HepG2 (cell line): Measurements from ENCODE around the gene PRKACA. TPM values are rescaled to one million over a fixed set of nuclear protein-coding genes. Genes with fewer than 3 reads are reported as not detected.

Experiments used
- GTF3A ChIP-seq: sonication (generic); formaldehyde crosslinking; conservative IDR thresholded peaks from 2 replicates; pipeline ENCODE4 v1.4.0; 2020; ENCODE audit warnings: mild to moderate bottlenecking, missing genetic modification reagents
- MED1 ChIP-seq: sonication (generic); formaldehyde crosslinking; IDR thresholded peaks from 2 replicates; pipeline ENCODE4 v1.4.0; 2020; ENCODE audit warnings: missing genetic modification reagents
- ZC3H4 ChIP-seq: sonication (generic); formaldehyde crosslinking; IDR thresholded peaks from 2 replicates; pipeline ENCODE4 v1.4.0; 2020; ENCODE audit warnings: missing genetic modification reagents, borderline replicate concordance
- ZFY ChIP-seq: sonication (generic); formaldehyde crosslinking; IDR thresholded peaks from 2 replicates; pipeline ENCODE4 v1.4.0; 2020; ENCODE audit warnings: missing genetic modification reagents
- ZNF331 ChIP-seq: sonication (generic); formaldehyde crosslinking; IDR thresholded peaks from 2 replicates; pipeline ENCODE4 v1.4.0; 2020; ENCODE audit warnings: missing genetic modification reagents
- ZNF432 ChIP-seq: sonication (generic); formaldehyde crosslinking; IDR thresholded peaks from 2 replicates; pipeline ENCODE4 v1.5.0; 2020; ENCODE audit warnings: missing genetic modification reagents, mild to moderate bottlenecking, borderline replicate concordance
- ZNF670 ChIP-seq: sonication (generic); formaldehyde crosslinking; IDR thresholded peaks from 2 replicates; pipeline ENCODE4 v1.8.0; 2022; ENCODE audit warnings: mild to moderate bottlenecking, missing genetic modification reagents, borderline replicate concordance
- polyA plus RNA-seq, 8 experiments: library from polyadenylated mRNA; depleted of rRNA in 3 of 8; stranded (reverse) in 7 of 8; unstranded in 1 of 8; fragments of >200 nt; fragmentation: Illumina TruSeq in 4 of 8; extraction: Trizol in 4 of 8; gene quantifications; 2 replicates each; pipeline versions ENCODE4 v1.2.1 to v1.2.3, GENCODE V29; 2011 to 2016; ENCODE audit warnings: low read depth in 4 of 8, missing spikeins in 1 of 8, mixed read lengths in 1 of 8; ENCODE audit not compliant: insufficient read depth in 1 of 8
- total RNA-seq, 5 experiments: library from RNA; depleted of rRNA; stranded (reverse); fragments of >200 nt; fragmentation: Illumina TruSeq; extraction: Trizol; gene quantifications; 2 replicates each; pipeline ENCODE4 v1.2.3, GENCODE V29; 2016; ENCODE audit warnings: low read depth in 1 of 5
- TF ChIP-seq, protein P1 (sequence below): sonication (generic); formaldehyde crosslinking; IDR thresholded peaks from one replicate; pipeline ENCODE4 v1.5.1; 2020; ENCODE audit warnings: mild to moderate bottlenecking, missing genetic modification reagents; ENCODE audit errors: not compliant biosample characterization
- TF ChIP-seq, protein P2 (sequence below): sonication (generic); formaldehyde crosslinking; IDR thresholded peaks from 2 replicates; pipeline ENCODE4 v1.8.1; 2023; ENCODE audit warnings: mild to moderate bottlenecking, inconsistent platforms, moderate library complexity, missing genetic modification reagents, borderline replicate concordance
- TF ChIP-seq, protein P3 (sequence below): sonication (generic); formaldehyde crosslinking; IDR thresholded peaks from 2 replicates; pipeline ENCODE4 v1.4.0; 2020; ENCODE audit warnings: low read depth, mild to moderate bottlenecking, missing genetic modification reagents
- TF ChIP-seq, protein P4 (sequence below): sonication (generic); formaldehyde crosslinking; IDR thresholded peaks from 2 replicates; pipeline ENCODE4 v1.5.1; 2020; ENCODE audit warnings: missing genetic modification reagents, mild to moderate bottlenecking, borderline replicate concordance
- TF ChIP-seq, protein P5 (sequence below): sonication (generic); formaldehyde crosslinking; conservative IDR thresholded peaks from 2 replicates; pipeline ENCODE4 v1.8.0; 2022; ENCODE audit warnings: mild to moderate bottlenecking, moderate library complexity, missing genetic modification reagents

PRKACA gene
- total and polyA plus RNA-seq, 2 of the 13 experiments (the other 11 are each of a cell fraction or from before 2014, with no cell fraction given) = 11.0 to 18.2 TPM

DNA sequence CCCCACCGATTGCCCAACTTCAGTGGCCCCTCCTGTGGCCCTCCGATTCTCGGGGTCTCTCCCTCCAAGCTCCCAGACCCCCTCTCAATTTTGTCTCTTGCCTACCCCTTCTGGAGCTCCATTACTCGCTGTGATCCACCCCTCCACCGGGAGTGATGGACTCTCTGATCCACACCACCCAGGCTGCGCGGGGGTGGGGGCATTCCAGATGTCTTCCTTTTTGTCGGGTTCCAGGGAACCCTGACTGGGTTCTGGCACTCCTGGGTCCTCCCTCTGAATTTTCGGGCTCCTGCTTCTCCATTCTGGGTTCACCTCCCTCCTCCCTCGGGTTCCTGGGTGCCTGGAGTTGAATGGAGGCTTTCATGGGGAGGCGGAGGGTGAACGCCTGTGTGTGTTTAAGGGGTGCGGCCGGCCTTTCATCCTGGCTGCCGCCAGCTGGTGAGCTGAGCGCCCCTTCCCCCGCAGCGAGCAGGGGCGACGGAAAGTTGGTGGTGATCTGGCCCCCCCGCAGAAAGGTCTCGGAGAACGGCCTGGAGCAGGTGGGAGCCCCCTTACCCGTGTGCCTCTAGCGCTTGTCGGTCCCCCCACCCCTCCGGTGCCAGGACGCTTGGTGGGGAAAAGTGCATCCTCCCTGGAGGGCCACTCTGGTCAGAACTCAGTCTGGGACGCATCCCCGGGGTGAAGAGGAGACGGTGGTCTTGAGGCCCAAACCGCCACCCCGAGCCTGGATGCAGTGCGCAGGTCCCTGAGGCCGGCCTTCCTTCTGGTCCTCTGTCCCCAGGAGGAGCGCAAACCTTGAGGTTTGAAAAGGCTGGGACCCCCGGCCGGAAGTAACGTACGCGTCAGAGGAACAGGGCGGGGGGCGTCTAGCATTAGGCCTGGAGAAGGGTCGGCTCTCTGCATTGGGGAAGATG lies 43.4 kb downstream of the PRKACA start (continued):
- TF ChIP-seq, protein P1, sequence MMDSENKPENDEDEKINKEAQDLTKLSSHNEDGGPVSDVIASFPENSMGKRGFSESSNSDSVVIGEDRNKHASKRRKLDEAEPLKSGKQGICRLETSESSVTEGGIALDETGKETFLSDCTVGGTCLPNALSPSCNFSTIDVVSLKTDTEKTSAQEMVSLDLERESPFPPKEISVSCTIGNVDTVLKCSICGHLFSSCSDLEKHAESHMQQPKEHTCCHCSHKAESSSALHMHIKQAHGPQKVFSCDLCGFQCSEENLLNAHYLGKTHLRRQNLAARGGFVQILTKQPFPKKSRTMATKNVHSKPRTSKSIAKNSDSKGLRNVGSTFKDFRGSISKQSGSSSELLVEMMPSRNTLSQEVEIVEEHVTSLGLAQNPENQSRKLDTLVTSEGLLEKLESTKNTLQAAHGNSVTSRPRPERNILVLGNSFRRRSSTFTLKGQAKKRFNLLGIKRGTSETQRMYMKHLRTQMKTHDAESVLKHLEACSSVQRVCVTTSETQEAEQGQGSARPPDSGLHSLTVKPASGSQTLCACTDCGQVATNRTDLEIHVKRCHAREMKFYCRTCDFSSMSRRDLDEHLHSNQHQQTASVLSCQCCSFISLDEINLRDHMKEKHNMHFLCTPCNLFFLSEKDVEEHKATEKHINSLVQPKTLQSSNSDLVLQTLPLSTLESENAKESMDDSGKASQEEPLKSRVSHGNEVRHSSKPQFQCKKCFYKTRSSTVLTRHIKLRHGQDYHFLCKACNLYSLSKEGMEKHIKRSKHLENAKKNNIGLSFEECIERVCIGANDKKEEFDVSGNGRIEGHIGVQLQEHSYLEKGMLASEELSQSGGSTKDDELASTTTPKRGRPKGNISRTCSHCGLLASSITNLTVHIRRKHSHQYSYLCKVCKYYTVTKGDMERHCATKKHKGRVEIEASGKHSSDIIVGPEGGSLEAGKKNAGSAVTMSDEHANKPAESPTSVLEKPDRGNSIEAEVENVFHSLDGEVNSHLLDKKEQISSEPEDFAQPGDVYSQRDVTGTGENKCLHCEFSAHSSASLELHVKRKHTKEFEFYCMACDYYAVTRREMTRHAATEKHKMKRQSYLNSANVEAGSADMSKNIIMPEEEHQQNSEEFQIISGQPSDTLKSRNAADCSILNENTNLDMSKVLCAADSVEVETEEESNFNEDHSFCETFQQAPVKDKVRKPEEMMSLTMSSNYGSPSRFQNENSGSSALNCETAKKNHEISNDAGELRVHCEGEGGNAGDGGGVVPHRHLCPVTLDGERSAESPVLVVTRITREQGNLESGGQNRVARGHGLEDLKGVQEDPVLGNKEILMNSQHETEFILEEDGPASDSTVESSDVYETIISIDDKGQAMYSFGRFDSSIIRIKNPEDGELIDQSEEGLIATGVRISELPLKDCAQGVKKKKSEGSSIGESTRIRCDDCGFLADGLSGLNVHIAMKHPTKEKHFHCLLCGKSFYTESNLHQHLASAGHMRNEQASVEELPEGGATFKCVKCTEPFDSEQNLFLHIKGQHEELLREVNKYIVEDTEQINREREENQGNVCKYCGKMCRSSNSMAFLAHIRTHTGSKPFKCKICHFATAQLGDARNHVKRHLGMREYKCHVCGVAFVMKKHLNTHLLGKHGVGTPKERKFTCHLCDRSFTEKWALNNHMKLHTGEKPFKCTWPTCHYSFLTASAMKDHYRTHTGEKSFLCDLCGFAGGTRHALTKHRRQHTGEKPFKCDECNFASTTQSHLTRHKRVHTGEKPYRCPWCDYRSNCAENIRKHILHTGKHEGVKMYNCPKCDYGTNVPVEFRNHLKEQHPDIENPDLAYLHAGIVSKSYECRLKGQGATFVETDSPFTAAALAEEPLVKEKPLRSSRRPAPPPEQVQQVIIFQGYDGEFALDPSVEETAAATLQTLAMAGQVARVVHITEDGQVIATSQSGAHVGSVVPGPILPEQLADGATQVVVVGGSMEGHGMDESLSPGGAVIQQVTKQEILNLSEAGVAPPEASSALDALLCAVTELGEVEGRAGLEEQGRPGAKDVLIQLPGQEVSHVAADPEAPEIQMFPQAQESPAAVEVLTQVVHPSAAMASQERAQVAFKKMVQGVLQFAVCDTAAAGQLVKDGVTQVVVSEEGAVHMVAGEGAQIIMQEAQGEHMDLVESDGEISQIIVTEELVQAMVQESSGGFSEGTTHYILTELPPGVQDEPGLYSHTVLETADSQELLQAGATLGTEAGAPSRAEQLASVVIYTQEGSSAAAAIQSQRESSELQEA = peak; percentile 54
- TF ChIP-seq MED1 (0 out of 2 replicates have a peak, but pooled peaks have one; percentile 7), ZNF331 (no peak), GTF3A (CRISPR knock-in tag) (no peak), ZFY (peak; percentile 28; the same call in 1 of the 2 replicates), ZNF432 (CRISPR knock-in tag) (no peak), ZNF670 (CRISPR knock-in tag) (0 out of 2 replicates have a peak, but pooled peaks have one; percentile 58), ZC3H4 (CRISPR knock-in tag) (no peak)
- TF ChIP-seq, protein P2, sequence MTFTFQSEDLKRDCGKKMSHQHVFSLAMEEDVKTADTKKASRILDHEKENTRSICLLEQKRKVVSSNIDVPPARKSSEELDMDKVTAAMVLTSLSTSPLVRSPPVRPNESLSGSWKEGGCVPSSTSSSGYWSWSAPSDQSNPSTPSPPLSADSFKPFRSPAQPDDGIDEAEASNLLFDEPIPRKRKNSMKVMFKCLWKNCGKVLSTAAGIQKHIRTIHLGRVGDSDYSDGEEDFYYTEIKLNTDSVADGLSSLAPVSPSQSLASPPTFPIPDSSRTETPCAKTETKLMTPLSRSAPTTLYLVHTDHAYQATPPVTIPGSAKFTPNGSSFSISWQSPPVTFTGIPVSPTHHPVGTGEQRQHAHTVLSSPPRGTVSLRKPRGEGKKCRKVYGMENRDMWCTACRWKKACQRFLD = no peak
- TF ChIP-seq, protein P3, sequence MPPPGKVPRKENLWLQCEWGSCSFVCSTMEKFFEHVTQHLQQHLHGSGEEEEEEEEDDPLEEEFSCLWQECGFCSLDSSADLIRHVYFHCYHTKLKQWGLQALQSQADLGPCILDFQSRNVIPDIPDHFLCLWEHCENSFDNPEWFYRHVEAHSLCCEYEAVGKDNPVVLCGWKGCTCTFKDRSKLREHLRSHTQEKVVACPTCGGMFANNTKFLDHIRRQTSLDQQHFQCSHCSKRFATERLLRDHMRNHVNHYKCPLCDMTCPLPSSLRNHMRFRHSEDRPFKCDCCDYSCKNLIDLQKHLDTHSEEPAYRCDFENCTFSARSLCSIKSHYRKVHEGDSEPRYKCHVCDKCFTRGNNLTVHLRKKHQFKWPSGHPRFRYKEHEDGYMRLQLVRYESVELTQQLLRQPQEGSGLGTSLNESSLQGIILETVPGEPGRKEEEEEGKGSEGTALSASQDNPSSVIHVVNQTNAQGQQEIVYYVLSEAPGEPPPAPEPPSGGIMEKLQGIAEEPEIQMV (CRISPR knock-in tag) = no peak
- TF ChIP-seq, protein P4, sequence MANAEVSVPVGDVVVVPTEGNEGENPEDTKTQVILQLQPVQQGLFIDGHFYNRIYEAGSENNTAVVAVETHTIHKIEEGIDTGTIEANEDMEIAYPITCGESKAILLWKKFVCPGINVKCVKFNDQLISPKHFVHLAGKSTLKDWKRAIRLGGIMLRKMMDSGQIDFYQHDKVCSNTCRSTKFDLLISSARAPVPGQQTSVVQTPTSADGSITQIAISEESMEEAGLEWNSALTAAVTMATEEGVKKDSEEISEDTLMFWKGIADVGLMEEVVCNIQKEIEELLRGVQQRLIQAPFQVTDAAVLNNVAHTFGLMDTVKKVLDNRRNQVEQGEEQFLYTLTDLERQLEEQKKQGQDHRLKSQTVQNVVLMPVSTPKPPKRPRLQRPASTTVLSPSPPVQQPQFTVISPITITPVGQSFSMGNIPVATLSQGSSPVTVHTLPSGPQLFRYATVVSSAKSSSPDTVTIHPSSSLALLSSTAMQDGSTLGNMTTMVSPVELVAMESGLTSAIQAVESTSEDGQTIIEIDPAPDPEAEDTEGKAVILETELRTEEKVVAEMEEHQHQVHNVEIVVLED (CRISPR knock-in tag) = no peak
- TF ChIP-seq, protein P5, sequence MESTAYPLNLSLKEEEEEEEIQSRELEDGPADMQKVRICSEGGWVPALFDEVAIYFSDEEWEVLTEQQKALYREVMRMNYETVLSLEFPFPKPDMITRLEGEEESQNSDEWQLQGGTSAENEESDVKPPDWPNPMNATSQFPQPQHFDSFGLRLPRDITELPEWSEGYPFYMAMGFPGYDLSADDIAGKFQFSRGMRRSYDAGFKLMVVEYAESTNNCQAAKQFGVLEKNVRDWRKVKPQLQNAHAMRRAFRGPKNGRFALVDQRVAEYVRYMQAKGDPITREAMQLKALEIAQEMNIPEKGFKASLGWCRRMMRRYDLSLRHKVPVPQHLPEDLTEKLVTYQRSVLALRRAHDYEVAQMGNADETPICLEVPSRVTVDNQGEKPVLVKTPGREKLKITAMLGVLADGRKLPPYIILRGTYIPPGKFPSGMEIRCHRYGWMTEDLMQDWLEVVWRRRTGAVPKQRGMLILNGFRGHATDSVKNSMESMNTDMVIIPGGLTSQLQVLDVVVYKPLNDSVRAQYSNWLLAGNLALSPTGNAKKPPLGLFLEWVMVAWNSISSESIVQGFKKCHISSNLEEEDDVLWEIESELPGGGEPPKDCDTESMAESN (CRISPR knock-in tag) = 0 out of 2 replicates have a peak, but pooled peaks have one; percentile 8
